Pulmonary artery endothelial cell (primary cell): ENCODE data around the gene HMHB1. TPM values are rescaled to one million over a fixed set of nuclear protein-coding genes. Genes with fewer than 3 reads are reported as not detected.

Experiments used
- DNase-seq: peaks from one replicate; pipeline ENCODE4 v3.0.0-alpha.2; 2011; ENCODE audit warnings: low read depth, low spot score
- total RNA-seq: library from RNA; depleted of rRNA; stranded (reverse); fragments of >200 nt; gene quantifications from 2 replicates; pipeline ENCODE4 v1.2.3, GENCODE V29; 2014

Gene HMHB1
- total RNA-seq, result not detected in 2 replicates

DNA sequence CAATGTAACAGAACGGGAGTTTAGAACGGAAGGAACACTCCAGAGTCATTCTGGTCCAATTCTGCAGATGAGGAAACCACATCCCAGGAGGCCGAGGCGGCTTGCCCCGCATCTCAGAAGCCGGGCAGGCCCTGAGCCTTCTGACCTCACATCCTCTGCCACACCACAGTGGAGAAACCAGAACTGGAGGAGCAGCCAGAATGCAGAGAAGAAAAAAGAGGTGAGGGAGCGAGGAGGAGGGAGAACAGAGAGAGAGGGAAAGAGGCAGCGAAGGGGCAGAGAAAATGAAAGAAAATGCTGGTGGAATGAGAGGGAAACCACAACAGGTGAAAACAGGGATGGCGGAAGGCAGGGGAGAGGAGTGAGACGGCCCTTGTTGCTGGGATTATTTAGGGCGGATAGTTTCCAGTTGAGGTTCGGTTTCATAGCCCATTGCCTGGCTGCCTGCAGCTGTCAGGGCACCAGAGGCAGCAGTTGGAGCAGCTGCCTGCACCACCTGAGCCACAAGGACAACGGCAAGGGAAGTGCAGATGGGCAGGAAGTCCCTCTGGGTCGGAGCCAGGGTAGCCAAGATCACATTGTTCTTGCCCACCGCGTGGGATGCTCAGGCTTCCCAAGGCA, at the start of gene HMHB1:
TSS of gene HMHB1 (plus strand) at position 77 of the 621 bp plus-strand sequence.
- no peak for DNase-seq

- no peak for DNase-seq
Observed at GRCh38 chr5:143762636-143763220, 49.2 kb upstream of the HMHB1 start.

GRCh38 chr5:143767162-143767561, 44.8 kb upstream of the HMHB1 start:
- DNase-seq, result no peak

DNA sequence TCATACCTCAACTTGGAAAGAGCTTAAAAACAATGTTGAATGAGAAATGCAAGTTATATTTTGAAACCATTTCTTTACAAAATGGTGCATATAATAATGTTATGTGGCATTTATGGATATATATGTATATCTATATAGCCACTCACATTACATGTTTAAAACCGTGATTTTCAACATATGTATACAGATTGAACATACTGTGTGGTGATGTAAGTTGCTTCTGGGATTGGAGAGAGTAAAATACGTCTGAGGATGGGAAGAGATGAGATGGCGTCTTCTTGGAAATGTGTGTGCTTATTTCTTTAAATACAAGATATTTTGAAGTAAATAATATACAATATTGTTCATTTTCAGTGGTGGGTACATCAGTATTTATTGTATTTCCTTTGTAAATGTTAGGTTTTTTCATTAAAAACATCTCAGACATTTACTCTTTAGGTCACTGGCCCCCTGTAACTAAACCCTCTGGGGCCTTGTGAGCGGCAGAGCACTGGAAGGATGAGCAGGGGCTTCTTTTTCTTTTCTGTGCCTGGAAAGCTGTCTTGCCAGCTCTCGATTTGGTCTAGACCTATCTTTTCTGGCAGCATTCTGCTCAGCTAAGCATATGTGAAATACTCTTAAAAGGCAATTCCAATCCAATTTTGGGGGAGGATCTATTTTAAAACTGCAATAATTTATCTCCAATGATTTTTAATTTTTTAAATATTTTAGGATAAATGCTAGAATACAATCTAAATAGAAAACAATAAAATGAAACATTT, 42.8 kb upstream of the HMHB1 start:
- DNase-seq, result no peak

DNA sequence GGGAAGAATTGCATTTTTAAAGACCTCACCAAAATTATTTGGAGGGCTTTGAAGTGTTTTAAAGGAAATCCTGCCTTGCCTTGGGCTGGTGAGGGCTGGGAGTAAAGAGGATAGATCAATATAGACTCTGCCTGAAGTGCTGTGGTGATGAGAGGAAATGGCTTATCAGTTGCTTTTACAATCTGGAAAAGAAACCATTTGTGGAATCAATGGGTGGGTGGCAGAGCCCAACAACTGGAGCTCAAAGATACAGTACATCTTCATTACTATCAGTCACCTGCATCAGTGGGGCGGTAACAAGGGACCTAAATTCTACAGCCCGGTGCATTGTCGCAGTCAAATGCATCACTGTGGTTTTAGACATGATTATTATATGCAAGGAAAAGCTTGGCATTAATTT, 41.5 kb upstream of the HMHB1 start:
- DNase-seq, result no peak

GRCh38 chr5:143771189-143771588, 40.8 kb upstream of the HMHB1 start:
- DNase-seq, result no peak

DNA sequence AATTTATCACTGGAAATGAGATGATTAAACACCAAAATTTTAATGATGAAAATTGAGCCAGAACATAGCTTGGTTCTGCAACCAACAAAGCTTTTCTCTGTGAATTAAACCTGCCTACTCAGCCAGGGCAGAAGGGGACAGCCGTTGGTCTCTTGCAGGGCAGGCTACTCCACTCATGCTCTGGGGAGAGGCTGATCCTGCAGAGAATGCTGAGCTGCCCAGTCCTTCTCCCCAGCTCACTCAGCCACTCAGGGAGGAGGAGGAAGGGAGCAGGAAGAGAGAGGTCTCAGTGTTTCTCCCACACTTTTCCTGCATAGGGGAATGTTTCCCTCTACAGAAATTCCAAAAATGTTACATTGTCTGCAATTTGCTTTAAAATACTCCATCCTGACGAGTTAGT, 40.4 kb upstream of the HMHB1 start:
- DNase-seq, result no peak

GRCh38 chr5:143772621-143773020, 39.3 kb upstream of the HMHB1 start:
- no peak for DNase-seq

DNA sequence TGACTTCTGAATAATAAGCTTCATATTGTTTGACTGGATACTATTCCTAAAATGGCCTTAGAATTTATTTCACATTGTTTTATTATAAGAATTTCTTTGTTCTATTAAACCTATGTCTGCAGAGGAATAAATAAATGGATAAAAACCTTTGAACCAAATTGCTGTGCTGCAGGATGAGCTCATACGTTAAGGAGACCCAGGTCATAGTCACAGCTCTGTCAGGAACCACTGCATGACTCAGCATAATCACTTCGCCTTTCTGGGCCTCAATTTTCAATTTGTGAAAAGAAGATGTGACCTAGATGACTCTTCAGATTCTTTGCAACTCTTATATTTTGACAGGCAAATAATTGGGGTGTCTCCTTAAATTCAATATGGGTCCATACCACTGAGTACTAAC, 36.7 kb upstream of the HMHB1 start:
- DNase-seq, result no peak

- no peak for DNase-seq
Observed at GRCh38 chr5:143776951-143777350, 35.0 kb upstream of the HMHB1 start.

DNA sequence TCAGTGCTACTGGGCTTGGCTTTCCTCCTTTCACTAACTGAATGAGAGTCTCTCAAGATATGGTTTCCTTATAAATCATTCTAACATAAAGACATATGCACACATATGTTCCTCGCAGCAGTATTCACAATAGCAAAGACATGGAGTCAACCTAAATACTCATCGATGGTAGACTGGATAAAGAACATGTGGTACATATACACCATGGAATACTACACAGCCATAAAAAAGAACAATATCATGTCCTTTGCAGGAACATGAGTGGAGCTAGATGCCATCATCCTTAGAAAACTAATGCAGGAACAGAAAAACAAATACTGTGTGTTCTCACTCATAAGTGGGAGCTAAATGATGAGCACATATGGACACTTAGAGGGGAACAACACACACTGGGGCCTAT, 32.5 kb upstream of the HMHB1 start:
- DNase-seq, result no peak

- no peak for DNase-seq
Observed at GRCh38 chr5:143781993-143782520, 29.9 kb upstream of the HMHB1 start.

- no peak for DNase-seq
Observed at GRCh38 chr5:143782588-143783386, 29.2 kb upstream of the HMHB1 start.

GRCh38 chr5:143788401-143788800, 23.6 kb upstream of the HMHB1 start:
- DNase-seq, result no peak

- no peak for DNase-seq
Observed at GRCh38 chr5:143790457-143791112, 21.4 kb upstream of the HMHB1 start.

- DNase-seq, result no peak
Observed at GRCh38 chr5:143791848-143792731, 19.9 kb upstream of the HMHB1 start.

DNA sequence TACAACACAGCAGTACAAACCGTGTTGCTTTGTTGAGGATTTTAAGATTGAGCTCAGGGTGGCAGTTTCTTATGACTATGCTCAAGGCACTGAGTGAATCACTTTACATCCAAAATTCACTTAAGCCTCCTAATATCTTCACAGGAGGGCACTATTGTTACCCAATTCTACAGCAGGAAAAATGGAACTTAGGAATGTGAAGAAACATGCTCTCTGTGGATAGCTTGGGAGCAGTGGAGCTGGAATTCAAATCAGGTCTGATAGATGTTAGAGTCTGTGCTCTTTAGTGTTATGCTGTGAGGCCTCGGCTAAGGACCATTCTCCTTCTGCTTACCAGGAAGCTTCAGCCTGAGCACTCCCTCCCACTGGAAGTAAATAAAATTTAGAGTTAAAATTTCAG, 18.7 kb upstream of the HMHB1 start:
- DNase-seq, result no peak

GRCh38 chr5:143796125-143796524, 15.8 kb upstream of the HMHB1 start:
- no peak for DNase-seq

DNA sequence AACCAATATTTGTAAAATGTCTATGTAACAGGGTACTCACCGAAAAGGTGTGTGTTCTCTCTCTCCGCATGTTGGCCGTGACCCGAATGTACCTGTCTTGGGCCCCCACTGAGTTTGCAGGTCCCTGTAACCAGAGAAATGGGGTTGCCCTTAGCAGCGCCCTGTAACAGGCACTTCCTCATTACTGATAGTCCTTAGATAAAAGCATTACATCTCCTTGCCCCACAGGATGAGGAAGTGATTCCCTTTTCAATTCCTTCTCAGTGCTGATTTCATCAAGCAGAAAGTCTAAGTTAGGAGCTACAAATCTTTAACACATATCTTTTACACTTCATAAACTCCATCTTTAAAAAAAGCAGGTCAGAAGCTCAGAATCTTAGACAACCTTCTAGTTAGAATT, 15.2 kb upstream of the HMHB1 start:
- DNase-seq, result no peak

GRCh38 chr5:143800715-143801114, 11.2 kb upstream of the HMHB1 start:
- no peak for DNase-seq
